MM.1S (cell line): ENCODE data around the gene GPR3.

ENCODE experiments used
- DNase-seq: peaks from one replicate; pipeline ENCODE4 v3.0.0-alpha.2; 2015
- H2AFZ ChIP-seq: fragments of 300-600 bp; sonication (generic); 2 replicates; pipeline ENCODE4 v1.6.0; 2016; ENCODE audit warnings: antibody characterized with exemption, low read length
- H3F3A ChIP-seq: fragments of 300-600 bp; sonication (generic); 2 replicates; pipeline ENCODE4 v1.6.1; 2016; ENCODE audit warnings: mild to moderate bottlenecking, antibody characterized with exemption, low read length, moderate library complexity, mixed read lengths; ENCODE audit not compliant: insufficient read depth
- H3K27ac ChIP-seq: fragments of 300-600 bp; sonication (generic); 2 replicates; pipeline ENCODE4 v1.5.1; 2016; ENCODE audit warnings: mild to moderate bottlenecking, low read length
- H3K27me3 ChIP-seq: fragments of 300-600 bp; sonication (generic); replicated peaks from 2 replicates; pipeline ENCODE4 v1.6.0; 2016; ENCODE audit warnings: low read length; ENCODE audit not compliant: insufficient read depth
- H3K36me3 ChIP-seq: fragments of 300-600 bp; sonication (generic); replicated peaks from 2 replicates; pipeline ENCODE4 v1.6.1; 2016; ENCODE audit warnings: mild to moderate bottlenecking, low read length, mixed read lengths; ENCODE audit not compliant: insufficient read depth
- H3K4me1 ChIP-seq: fragments of 300-600 bp; sonication (generic); 2 replicates; pipeline ENCODE4 v1.6.1; 2016; ENCODE audit warnings: low read length, mixed read lengths
- H3K4me2 ChIP-seq: fragments of 300-600 bp; sonication (generic); 2 replicates; pipeline ENCODE4 v1.6.0; 2016; ENCODE audit warnings: low read depth, low read length
- H3K4me3 ChIP-seq: fragments of 300-600 bp; sonication (generic); 2 replicates; pipeline ENCODE4 v1.5.1; 2016; ENCODE audit warnings: low read length, mixed read lengths
- H3K79me2 ChIP-seq: fragments of 300-600 bp; sonication (generic); 2 replicates; pipeline ENCODE4 v1.6.1; 2016; ENCODE audit warnings: mixed run types, low read length, mixed read lengths
- H3K9ac ChIP-seq: fragments of 300-600 bp; sonication (generic); 2 replicates; pipeline ENCODE4 v1.6.1; 2016; ENCODE audit warnings: low read length, mixed read lengths
- H3K9me2 ChIP-seq: fragments of 300-600 bp; sonication (generic); replicated peaks from 2 replicates; pipeline ENCODE4 v1.6.1; 2016; ENCODE audit warnings: mild to moderate bottlenecking, low read length, mixed read lengths; ENCODE audit not compliant: insufficient read depth
- H3K9me3 ChIP-seq: fragments of 300-600 bp; sonication (generic); replicated peaks from 2 replicates; pipeline ENCODE4 v1.6.1; 2016; ENCODE audit warnings: mild to moderate bottlenecking, low read length, mixed read lengths; ENCODE audit not compliant: insufficient read depth
- H4K20me1 ChIP-seq: fragments of 300-600 bp; sonication (generic); 2 replicates; pipeline ENCODE4 v1.6.1; 2016; ENCODE audit warnings: mild to moderate bottlenecking, low read length, moderate library complexity, mixed read lengths; ENCODE audit not compliant: insufficient read depth
- EZH2 ChIP-seq: fragments of 300-600 bp; sonication (generic); optimal IDR thresholded peaks from 2 replicates; pipeline ENCODE3; 2017; ENCODE audit warnings: low read depth, mild to moderate bottlenecking, antibody characterized with exemption, low read length, mixed read lengths
- EZH2phosphoT487 ChIP-seq: fragments of 300-600 bp; sonication (generic); IDR thresholded peaks from 2 replicates; pipeline ENCODE4 v1.6.1; 2018; ENCODE audit warnings: antibody characterized with exemption, low read length
- TF ChIP-seq, protein P1 (sequence below): fragments of 300-600 bp; sonication (generic); IDR thresholded peaks from 2 replicates; pipeline ENCODE4 v1.5.1; 2016; ENCODE audit warnings: antibody characterized with exemption, low read length, mixed read lengths

GPR3 gene

DNA sequence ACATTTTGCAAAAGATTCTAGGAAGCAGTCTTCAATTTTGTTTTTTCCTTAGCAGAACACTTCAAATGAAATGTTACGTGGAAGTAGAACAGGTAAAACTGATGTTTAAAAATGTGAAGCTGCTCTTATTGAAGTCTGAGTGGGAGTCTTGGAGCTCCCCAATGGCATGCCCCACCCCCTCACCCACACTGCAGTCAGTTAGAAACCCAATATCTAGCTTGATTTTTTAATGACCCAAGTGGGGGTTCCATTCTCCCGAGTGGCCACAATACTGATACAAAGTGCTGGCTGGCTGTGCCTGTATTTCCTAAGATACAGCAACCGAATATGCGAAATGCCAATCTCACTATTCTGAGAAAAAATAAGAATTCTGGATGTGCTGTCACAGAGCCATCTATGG lies 31.3 kb downstream of the GPR3 start:
- Histone ChIP-seq H4K20me1 (no peaks in the 10 kb centered on the region), H3K79me2 (peaks cover 84% of the 10 kb centered on the region), H2AFZ (no peak overlapping the region), H3K4me2 (no peak overlapping the region), H3K27me3 (no peaks in the 10 kb centered on the region), H3K9me2 (no peaks in the 10 kb centered on the region), H3F3A (0 out of 2 replicates have a peak, but pooled peaks cover 14% of the 10 kb centered on the region), H3K4me1 (peaks cover 9% of the 10 kb centered on the region), H3K36me3 (peaks cover 6% of the 10 kb centered on the region; the same call in 1 of the 2 replicates), H3K9ac (no peak overlapping the region), H3K4me3 (no peak overlapping the region), H3K9me3 (no peaks in the 10 kb centered on the region), H3K27ac (no peak overlapping the region)
- TF ChIP-seq, protein P1, sequence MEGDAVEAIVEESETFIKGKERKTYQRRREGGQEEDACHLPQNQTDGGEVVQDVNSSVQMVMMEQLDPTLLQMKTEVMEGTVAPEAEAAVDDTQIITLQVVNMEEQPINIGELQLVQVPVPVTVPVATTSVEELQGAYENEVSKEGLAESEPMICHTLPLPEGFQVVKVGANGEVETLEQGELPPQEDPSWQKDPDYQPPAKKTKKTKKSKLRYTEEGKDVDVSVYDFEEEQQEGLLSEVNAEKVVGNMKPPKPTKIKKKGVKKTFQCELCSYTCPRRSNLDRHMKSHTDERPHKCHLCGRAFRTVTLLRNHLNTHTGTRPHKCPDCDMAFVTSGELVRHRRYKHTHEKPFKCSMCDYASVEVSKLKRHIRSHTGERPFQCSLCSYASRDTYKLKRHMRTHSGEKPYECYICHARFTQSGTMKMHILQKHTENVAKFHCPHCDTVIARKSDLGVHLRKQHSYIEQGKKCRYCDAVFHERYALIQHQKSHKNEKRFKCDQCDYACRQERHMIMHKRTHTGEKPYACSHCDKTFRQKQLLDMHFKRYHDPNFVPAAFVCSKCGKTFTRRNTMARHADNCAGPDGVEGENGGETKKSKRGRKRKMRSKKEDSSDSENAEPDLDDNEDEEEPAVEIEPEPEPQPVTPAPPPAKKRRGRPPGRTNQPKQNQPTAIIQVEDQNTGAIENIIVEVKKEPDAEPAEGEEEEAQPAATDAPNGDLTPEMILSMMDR: no peak
- TF ChIP-seq EZH2phosphoT487: no peak
- no peak for TF ChIP-seq EZH2
- no peak for DNase-seq

DNA sequence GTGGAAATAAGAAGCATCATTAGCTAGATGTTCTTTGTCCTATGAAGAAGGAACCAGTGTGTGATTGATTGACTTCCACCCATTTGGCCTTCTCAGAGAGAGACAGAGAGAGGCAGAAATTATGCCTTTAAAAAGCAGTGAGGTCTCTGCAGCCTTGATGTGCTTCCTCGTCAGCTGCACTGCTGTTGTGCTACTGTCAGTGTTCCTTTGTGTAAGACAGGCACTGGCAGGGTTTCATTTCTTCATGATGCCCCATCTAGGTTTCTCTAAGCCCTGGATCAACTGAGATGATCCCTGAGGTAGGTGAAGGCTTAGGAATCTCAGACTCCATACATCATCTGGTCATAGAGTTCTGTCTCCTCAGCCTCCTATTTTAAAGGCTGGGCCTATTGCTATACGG lies 34.9 kb downstream of the GPR3 start:
- H2AFZ ChIP-seq: no peak overlapping the region
- H3K36me3 ChIP-seq: peaks cover 6% of the 10 kb centered on the region; the same call in 1 of the 2 replicates
- no peaks in the 10 kb centered on the region for H3K27me3 ChIP-seq
- peaks cover 88% of the 10 kb centered on the region for H3K79me2 ChIP-seq
- H3K9ac ChIP-seq: no peak overlapping the region
- H3K27ac ChIP-seq: peak overlapping the region; percentile 12; the same call in 1 of the 2 replicates
- DNase-seq: no peak
- no peak overlapping the region for H3K4me3 ChIP-seq
- TF ChIP-seq, protein P1: no peak
- TF ChIP-seq EZH2phosphoT487 (no peak), EZH2 (no peak)
- H4K20me1 ChIP-seq: no peaks in the 10 kb centered on the region
- H3K4me2 ChIP-seq: no peak overlapping the region
- peaks cover 21% of the 10 kb centered on the region for H3F3A ChIP-seq
- H3K9me3 ChIP-seq: no peaks in the 10 kb centered on the region
- no peaks in the 10 kb centered on the region for H3K9me2 ChIP-seq
- peaks cover 22% of the 10 kb centered on the region for H3K4me1 ChIP-seq

DNA sequence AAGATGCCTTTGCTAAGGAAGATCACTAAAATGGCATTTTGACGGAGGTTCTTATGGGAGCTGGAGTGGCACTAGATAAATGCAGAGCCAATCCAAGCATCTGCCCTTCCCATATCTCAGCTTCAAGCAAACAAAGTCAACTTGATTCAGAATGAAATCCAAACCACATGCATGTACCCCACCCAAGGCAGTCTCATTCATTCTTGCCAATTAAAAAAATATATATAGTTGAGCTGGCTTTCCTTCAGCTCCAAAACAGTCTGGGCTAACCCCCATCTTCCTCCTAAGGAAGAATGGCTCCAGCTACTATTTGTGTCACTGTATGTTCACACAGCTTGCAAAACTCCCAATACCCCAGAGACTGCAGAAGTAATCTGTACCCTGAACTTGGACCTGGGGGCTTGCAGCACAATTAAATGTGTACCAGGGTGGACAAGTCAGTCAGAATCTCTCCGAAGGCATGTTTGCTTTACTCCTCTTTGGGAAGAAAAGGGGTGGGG lies 35.4 kb downstream of the GPR3 start:
- DNase-seq: no peak
- peaks cover 87% of the 10 kb centered on the region for H3K79me2 ChIP-seq
- no peaks in the 10 kb centered on the region for H3K27me3 ChIP-seq
- H3K36me3 ChIP-seq: peaks cover 6% of the 10 kb centered on the region; the same call in 1 of the 2 replicates
- peak overlapping the region; percentile 12; the same call in 1 of the 2 replicates for H3K27ac ChIP-seq
- H3K4me3 ChIP-seq: no peak overlapping the region
- H3F3A ChIP-seq: peaks cover 21% of the 10 kb centered on the region
- no peak overlapping the region for H3K9ac ChIP-seq
- H3K4me1 ChIP-seq: peaks cover 22% of the 10 kb centered on the region
- no peaks in the 10 kb centered on the region for H4K20me1 ChIP-seq
- H3K4me2 ChIP-seq: no peak overlapping the region
- TF ChIP-seq, protein P1: no peak
- TF ChIP-seq EZH2phosphoT487 (no peak), EZH2 (no peak)
- H3K9me2 ChIP-seq: no peaks in the 10 kb centered on the region
- no peak overlapping the region for H2AFZ ChIP-seq
- H3K9me3 ChIP-seq: no peaks in the 10 kb centered on the region
